ENCODE data around the gene CARF.

DNA sequence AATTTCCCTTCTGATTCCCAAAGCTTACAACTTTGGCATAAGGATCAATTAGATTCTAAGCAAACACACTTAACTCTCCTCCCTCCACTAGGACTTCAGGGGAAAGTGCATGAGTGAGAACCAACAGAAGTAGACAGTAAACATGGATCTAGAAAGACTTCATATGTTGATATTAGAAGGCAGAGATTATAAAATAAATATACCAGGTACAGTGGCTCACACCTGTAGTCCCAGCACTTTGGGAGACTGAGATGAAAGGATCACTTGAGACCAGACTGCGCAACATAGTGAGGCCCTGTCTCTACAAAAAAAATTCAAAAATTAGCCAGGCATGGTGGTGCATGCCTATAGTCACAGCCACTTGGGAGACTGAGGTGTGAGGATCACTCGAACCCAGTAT, 118.5 kb downstream of the CARF start:
- TF ChIP-seq, protein P1, sequence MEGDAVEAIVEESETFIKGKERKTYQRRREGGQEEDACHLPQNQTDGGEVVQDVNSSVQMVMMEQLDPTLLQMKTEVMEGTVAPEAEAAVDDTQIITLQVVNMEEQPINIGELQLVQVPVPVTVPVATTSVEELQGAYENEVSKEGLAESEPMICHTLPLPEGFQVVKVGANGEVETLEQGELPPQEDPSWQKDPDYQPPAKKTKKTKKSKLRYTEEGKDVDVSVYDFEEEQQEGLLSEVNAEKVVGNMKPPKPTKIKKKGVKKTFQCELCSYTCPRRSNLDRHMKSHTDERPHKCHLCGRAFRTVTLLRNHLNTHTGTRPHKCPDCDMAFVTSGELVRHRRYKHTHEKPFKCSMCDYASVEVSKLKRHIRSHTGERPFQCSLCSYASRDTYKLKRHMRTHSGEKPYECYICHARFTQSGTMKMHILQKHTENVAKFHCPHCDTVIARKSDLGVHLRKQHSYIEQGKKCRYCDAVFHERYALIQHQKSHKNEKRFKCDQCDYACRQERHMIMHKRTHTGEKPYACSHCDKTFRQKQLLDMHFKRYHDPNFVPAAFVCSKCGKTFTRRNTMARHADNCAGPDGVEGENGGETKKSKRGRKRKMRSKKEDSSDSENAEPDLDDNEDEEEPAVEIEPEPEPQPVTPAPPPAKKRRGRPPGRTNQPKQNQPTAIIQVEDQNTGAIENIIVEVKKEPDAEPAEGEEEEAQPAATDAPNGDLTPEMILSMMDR (conservative IDR thresholded peaks at IDR 0.05) = no peak
- no peak for TF ChIP-seq EZH2 (IDR thresholded peaks at IDR 0.05; ENCODE audit: low read depth)

Data from PC-9 (cell line).